ENCODE results near the gene ANKAR. TPM values are rescaled to one million over a fixed set of nuclear protein-coding genes. Genes with fewer than 3 reads are reported as not detected.
"Not testable (repeated sequence)": the region's sequence is repeated elsewhere in the genome, so short reads cannot be mapped to it uniquely, and the experiment has no call there.

Gene ANKAR
- total RNA-seq, 1 experiment from 2014 or later: 24.9 TPM

DNA sequence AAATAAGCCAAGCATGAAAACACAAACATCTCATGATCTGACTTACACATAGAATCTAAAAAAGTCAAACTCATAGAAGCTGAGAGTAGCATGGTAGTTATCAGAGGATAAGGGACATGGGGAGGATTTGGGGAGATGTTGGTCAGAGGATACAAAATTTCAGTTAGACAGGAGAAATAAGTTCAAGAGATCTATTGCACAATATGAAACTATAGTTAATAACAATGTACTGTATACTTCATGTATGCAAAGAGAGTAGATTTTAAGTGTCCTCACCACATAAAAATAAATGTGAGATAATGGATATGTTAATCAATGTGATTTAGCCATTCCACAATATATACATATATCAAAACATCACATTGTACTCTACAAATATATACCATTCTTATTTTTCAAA is 23.2 kb upstream of the ANKAR start:
- no peaks in the 10 kb centered on the region for H3K9me2 ChIP-seq (replicated peaks; ENCODE audit: insufficient read depth, low read length)
- no peaks in the 10 kb centered on the region for H3K27me3 ChIP-seq (ENCODE audit: low read length)
- H3K4me2 ChIP-seq (ENCODE audit: low read depth, low read length, poor library complexity, severe bottlenecking): no peak overlapping the region

DNA sequence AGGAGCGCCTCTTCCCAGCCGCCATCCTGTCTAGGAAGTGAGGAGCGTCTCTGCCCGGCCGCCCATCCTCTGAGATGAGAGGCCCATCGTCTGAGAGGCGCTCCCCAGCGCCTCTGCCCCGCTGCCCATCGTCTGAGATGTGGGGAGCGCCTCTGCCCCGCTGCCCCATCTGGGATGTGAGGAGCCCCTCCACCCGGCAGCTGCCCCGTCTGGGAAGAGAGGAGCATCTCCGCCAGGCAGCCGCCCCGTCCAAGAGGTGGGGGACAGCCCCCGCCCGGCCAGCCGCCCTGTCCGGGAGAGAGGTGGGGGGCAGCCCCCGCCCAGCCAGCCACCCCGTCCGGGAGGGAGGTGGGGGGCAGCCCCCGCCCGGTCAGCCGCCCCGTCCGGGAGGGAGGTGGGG is 21.0 kb upstream of the ANKAR start:
- H3K79me2 ChIP-seq (ENCODE audit: low read length); H3K36me3 ChIP-seq (ENCODE audit: insufficient read depth, low read length); H3K9ac ChIP-seq (ENCODE audit: low read length); H4K20me1 ChIP-seq (ENCODE audit: insufficient read depth, low read depth, low read length); DNase-seq; H3K27ac ChIP-seq (ENCODE audit: low read length); H3K4me2 ChIP-seq (ENCODE audit: low read depth, low read length, poor library complexity, severe bottlenecking); H3K4me3 ChIP-seq (ENCODE audit: low read length); H3K9me3 ChIP-seq (ENCODE audit: low read length); H3K4me1 ChIP-seq (ENCODE audit: low read length); H3K9me2 ChIP-seq (replicated peaks; ENCODE audit: insufficient read depth, low read length); H2AFZ ChIP-seq (ENCODE audit: low read length); H3K27me3 ChIP-seq (ENCODE audit: low read length): not testable (repeated sequence)

More for the DNA sequence above, 23.2 kb upstream of the ANKAR start:
- Histone ChIP-seq H3K9ac (ENCODE audit: low read length) (no peak overlapping the region), H3K27ac (ENCODE audit: low read length) (no peak overlapping the region), H2AFZ (ENCODE audit: low read length) (no peak overlapping the region), H3K4me3 (ENCODE audit: low read length) (no peak overlapping the region), H3K79me2 (ENCODE audit: low read length) (no peaks in the 10 kb centered on the region), H3K9me3 (ENCODE audit: low read length) (no peaks in the 10 kb centered on the region), H4K20me1 (ENCODE audit: insufficient read depth, low read depth, low read length) (no peaks in the 10 kb centered on the region), H3K36me3 (ENCODE audit: insufficient read depth, low read length) (no peaks in the 10 kb centered on the region), H3K4me1 (ENCODE audit: low read length) (no peaks in the 10 kb centered on the region)
- no peak for DNase-seq

DNA sequence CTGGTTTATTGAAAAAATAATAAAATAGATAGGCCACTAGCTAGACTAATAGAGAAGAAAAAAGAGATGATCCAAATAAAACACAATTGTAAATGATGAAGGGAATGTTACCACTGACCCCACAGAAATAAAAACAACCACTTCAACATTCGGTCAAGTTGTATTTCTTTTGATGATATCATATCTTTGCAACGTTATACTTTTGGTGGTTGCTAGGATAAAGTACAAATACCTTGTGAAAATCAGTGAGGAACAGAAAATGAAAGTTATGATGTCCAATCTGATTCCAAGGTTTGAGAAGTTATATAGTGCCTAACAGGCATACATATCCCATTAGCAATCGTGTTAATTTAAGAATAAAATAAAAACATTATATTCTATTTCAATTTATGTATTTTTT is 19.8 kb upstream of the ANKAR start:
- DNase-seq: no peak
- no peaks in the 10 kb centered on the region for H3K79me2 ChIP-seq (ENCODE audit: low read length)
- no peaks in the 10 kb centered on the region for H3K4me1 ChIP-seq (ENCODE audit: low read length)
- no peaks in the 10 kb centered on the region for H3K9me3 ChIP-seq (ENCODE audit: low read length)
- no peak overlapping the region for H3K4me2 ChIP-seq (ENCODE audit: low read depth, low read length, poor library complexity, severe bottlenecking)
- H2AFZ ChIP-seq (ENCODE audit: low read length): no peak overlapping the region
- no peak overlapping the region for H3K4me3 ChIP-seq (ENCODE audit: low read length)
- no peak overlapping the region for H3K9ac ChIP-seq (ENCODE audit: low read length)
- no peak overlapping the region for H3K27ac ChIP-seq (ENCODE audit: low read length)
- H4K20me1 ChIP-seq (ENCODE audit: insufficient read depth, low read depth, low read length): no peaks in the 10 kb centered on the region
- no peaks in the 10 kb centered on the region for H3K36me3 ChIP-seq (ENCODE audit: insufficient read depth, low read length)
- no peaks in the 10 kb centered on the region for H3K27me3 ChIP-seq (ENCODE audit: low read length)
- H3K9me2 ChIP-seq (replicated peaks; ENCODE audit: insufficient read depth, low read length): no peaks in the 10 kb centered on the region

DNA sequence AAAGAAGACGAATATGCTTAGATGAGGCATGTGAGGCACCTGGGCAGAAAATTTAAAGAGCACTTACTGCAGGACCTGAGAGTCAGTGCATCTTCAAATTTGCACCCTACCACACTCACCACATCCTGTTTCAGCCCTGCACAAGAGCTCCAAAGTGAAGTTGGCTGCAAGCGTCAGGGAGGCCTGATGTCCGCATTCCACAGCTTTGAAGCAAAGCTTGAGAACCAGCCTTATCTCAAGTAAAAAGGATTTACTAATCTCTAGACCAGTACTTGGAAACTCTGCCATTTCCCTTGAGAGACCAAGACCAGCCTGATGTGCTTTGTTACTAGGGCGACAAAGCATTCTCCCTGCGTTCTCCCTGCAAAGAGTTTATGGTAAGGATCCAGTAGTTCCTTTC is 16.6 kb upstream of the ANKAR start:
- Histone ChIP-seq H4K20me1 (ENCODE audit: insufficient read depth, low read depth, low read length) (peaks cover 6% of the 10 kb centered on the region; the same call in 1 of the 2 replicates), H3K9ac (ENCODE audit: low read length) (no peak overlapping the region), H3K4me2 (ENCODE audit: low read depth, low read length, poor library complexity, severe bottlenecking) (no peak overlapping the region), H3K9me3 (ENCODE audit: low read length) (no peaks in the 10 kb centered on the region), H3K4me1 (ENCODE audit: low read length) (peaks cover 13% of the 10 kb centered on the region), H3K9me2 (replicated peaks; ENCODE audit: insufficient read depth, low read length) (no peaks in the 10 kb centered on the region), H3K4me3 (ENCODE audit: low read length) (no peak overlapping the region), H3K27me3 (ENCODE audit: low read length) (no peaks in the 10 kb centered on the region), H2AFZ (ENCODE audit: low read length) (no peak overlapping the region), H3K36me3 (ENCODE audit: insufficient read depth, low read length) (no peaks in the 10 kb centered on the region), H3K79me2 (ENCODE audit: low read length) (peaks cover 16% of the 10 kb centered on the region), H3K27ac (ENCODE audit: low read length) (no peak overlapping the region)
- no peak for DNase-seq

DNA sequence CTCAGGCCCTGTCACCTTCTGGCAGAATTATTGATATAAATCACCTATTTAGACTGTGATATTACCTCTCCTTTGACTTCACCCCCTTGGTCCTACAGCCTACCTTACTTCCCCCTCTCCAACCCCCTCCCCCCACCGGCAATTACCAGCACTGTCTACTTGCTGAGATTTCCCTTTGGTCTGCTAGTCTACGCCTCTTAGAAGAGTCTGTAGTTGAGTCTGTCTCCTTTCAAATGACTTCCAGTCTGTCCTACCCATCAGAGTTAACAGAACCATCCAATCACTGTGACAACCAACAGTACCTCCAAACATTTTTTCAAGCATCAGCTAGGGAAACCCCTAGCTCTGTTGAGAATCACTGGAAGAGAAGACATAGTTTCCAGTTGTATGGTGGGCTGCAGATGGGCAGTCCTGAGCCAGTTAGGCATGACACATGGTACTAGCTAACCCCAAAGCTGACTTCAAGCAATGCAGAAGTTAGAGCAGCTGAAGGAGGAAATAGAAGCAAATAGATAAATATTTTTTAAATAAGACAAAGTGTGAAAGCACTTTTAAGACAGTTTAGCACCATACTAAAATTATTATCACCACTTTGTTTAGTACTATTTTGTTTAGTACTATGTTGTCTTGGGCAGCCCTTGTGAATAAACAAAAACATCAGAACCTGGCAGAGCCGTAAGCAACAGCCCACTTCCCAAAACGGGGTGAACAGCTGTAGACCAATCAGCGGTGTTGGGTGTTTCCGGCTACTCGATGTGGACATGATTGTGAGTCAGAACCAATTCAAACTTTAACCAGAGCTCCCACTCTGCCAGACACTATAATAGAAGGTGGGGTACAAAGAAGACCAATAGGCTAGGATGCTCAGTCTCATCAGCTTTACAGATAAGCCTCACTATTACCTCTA is 15.9 kb upstream of the ANKAR start:
- H3K4me1 ChIP-seq (ENCODE audit: low read length): peaks cover 17% of the 10 kb centered on the region
- no peaks in the 10 kb centered on the region for H3K9me2 ChIP-seq (replicated peaks; ENCODE audit: insufficient read depth, low read length)
- H3K9ac ChIP-seq (ENCODE audit: low read length): no peak overlapping the region
- peaks cover 1% of the 10 kb centered on the region; the same call in 1 of the 2 replicates for H3K36me3 ChIP-seq (ENCODE audit: insufficient read depth, low read length)
- no peak overlapping the region for H3K4me3 ChIP-seq (ENCODE audit: low read length)
- no peaks in the 10 kb centered on the region for H3K9me3 ChIP-seq (ENCODE audit: low read length)
- no peak overlapping the region for H3K27ac ChIP-seq (ENCODE audit: low read length)
- H3K79me2 ChIP-seq (ENCODE audit: low read length): peaks cover 21% of the 10 kb centered on the region
- no peak for DNase-seq
- no peaks in the 10 kb centered on the region for H3K27me3 ChIP-seq (ENCODE audit: low read length)
- H4K20me1 ChIP-seq (ENCODE audit: insufficient read depth, low read depth, low read length): peaks cover 6% of the 10 kb centered on the region; the same call in 1 of the 2 replicates
- H2AFZ ChIP-seq (ENCODE audit: low read length): no peak overlapping the region
- H3K4me2 ChIP-seq (ENCODE audit: low read depth, low read length, poor library complexity, severe bottlenecking): no peak overlapping the region

DNA sequence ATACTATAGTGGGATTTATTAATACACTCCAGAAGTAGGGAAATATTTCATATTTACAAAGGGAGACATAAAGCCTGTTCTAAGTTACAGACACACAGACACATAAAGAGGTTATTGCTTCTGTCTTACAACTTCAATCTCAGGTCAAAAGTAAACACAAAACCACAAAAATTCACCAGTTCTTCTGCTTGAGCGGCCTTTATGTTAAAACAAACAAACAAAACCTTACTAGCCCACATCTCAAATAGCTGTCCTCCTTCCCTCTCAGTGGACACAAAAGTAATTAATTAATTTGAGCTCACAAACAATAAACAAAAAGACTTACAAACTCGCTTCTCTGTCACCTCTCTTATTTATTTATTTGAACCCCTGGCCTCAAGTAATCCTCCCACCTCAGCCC is 14.7 kb upstream of the ANKAR start:
- DNase-seq: no peak
- H3K4me3 ChIP-seq (ENCODE audit: low read length): no peak overlapping the region
- H2AFZ ChIP-seq (ENCODE audit: low read length): no peak overlapping the region
- H3K27me3 ChIP-seq (ENCODE audit: low read length): no peaks in the 10 kb centered on the region
- no peaks in the 10 kb centered on the region for H3K9me3 ChIP-seq (ENCODE audit: low read length)
- no peak overlapping the region for H3K27ac ChIP-seq (ENCODE audit: low read length)
- H3K9me2 ChIP-seq (replicated peaks; ENCODE audit: insufficient read depth, low read length): no peaks in the 10 kb centered on the region
- peaks cover 6% of the 10 kb centered on the region; the same call in 1 of the 2 replicates for H4K20me1 ChIP-seq (ENCODE audit: insufficient read depth, low read depth, low read length)
- H3K9ac ChIP-seq (ENCODE audit: low read length): no peak overlapping the region
- H3K79me2 ChIP-seq (ENCODE audit: low read length): peaks cover 33% of the 10 kb centered on the region
- H3K4me2 ChIP-seq (ENCODE audit: low read depth, low read length, poor library complexity, severe bottlenecking): no peak overlapping the region
- peaks cover 10% of the 10 kb centered on the region; the same call in 1 of the 2 replicates for H3K36me3 ChIP-seq (ENCODE audit: insufficient read depth, low read length)
- H3K4me1 ChIP-seq (ENCODE audit: low read length): peaks cover 28% of the 10 kb centered on the region

DNA sequence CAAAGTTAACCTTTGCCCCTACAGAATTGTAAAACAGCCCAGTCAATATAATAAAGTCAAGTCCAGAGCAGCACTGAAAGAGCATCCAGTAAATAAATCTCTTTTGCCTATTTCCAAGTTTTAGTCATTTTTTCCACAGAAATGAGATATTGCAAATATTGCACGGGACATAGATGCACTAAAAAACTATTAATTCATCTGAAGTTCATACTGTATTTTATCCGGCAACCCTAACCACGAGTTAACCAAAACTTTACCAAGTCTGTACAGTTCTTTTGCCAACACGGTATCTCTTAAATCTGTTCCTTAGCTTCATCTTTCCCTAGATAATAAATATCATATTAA is 13.7 kb upstream of the ANKAR start:
- Histone ChIP-seq H3K9me3 (ENCODE audit: low read length) (no peaks in the 10 kb centered on the region), H4K20me1 (ENCODE audit: insufficient read depth, low read depth, low read length) (peaks cover 6% of the 10 kb centered on the region; the same call in 1 of the 2 replicates), H3K9me2 (replicated peaks; ENCODE audit: insufficient read depth, low read length) (no peaks in the 10 kb centered on the region), H3K36me3 (ENCODE audit: insufficient read depth, low read length) (peaks cover 17% of the 10 kb centered on the region; the same call in 1 of the 2 replicates), H3K27me3 (ENCODE audit: low read length) (no peaks in the 10 kb centered on the region), H3K4me1 (ENCODE audit: low read length) (peaks cover 28% of the 10 kb centered on the region), H2AFZ (ENCODE audit: low read length) (peak overlapping the region; percentile 73), H3K4me3 (ENCODE audit: low read length) (peak overlapping the region; percentile 37; the same call in 1 of the 2 replicates), H3K79me2 (ENCODE audit: low read length) (peaks cover 41% of the 10 kb centered on the region), H3K9ac (ENCODE audit: low read length) (peak overlapping the region; percentile 37), H3K4me2 (ENCODE audit: low read depth, low read length, poor library complexity, severe bottlenecking) (peak overlapping the region; percentile 53), H3K27ac (ENCODE audit: low read length) (no peak overlapping the region)
- DNase-seq: no peak

DNA sequence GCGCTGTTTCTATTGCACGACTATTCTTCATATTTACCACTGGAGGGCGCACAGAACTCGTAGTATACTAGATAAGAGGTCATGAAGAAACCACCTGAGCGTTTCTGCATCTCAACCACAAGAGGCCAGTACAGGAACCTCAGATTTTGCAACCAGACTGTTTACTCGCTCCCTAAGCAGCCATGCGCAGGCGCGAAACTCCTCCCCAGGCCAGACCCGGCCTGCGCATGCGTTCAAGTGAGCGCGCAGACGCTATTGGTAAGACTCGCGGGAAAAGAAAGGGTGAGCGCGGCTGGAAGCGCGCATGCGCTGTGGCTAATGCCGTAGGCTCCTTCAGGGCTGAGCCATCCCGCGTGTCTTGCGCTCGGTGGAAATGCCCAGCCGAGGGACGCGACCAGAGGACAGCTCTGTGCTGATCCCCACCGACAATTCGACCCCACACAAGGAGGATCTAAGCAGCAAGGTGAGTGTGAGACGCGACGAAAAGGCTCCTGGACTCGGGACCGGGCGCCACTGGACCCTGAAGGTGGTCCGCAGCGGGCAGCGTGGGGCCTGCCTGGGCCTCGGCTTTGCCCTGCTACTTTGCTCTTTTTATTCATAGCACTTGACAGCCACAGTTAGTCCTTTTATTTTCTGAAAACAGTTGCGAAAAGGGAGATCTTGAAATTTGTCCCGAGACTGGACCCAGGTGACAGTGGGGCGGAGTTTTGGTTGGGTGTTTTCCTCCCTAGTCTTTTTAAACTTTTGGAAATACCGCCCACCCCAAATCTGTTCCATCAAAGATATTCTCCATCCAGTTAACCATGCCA is 13.1 kb upstream of the ANKAR start, which contains the start of gene ASNSD1:
TSS of gene ASNSD1 (plus strand) at position 312 of the 809 bp plus-strand sequence. CDS start 4,674 bp downstream, outside the sequence.
- Histone ChIP-seq H3K36me3 (ENCODE audit: insufficient read depth, low read length) (peaks cover 23% of the 10 kb centered on the region), H3K9me3 (ENCODE audit: low read length) (no peaks in the 10 kb centered on the region), H3K27me3 (ENCODE audit: low read length) (no peaks in the 10 kb centered on the region), H3K9me2 (replicated peaks; ENCODE audit: insufficient read depth, low read length) (no peaks in the 10 kb centered on the region), H3K79me2 (ENCODE audit: low read length) (peaks cover 47% of the 10 kb centered on the region), H3K4me3 (ENCODE audit: low read length) (peak within 1 kb of the TSS; percentile 83), H3K4me1 (ENCODE audit: low read length) (peaks cover 28% of the 10 kb centered on the region), H3K27ac (ENCODE audit: low read length) (no peak within 1 kb of the TSS), H3K9ac (ENCODE audit: low read length) (peak within 1 kb of the TSS; percentile 90), H2AFZ (ENCODE audit: low read length) (peak within 1 kb of the TSS; percentile 78), H4K20me1 (ENCODE audit: insufficient read depth, low read depth, low read length) (peaks cover 6% of the 10 kb centered on the region; the same call in 1 of the 2 replicates), H3K4me2 (ENCODE audit: low read depth, low read length, poor library complexity, severe bottlenecking) (peak within 1 kb of the TSS; percentile 89)
- DNase-seq: peak; percentile 99

Measured in Karpas-422 (cell line).